Endothelial cell (in vitro differentiated cells): ENCODE measurements around the gene FOXN1. TPM values are rescaled to one million over a fixed set of nuclear protein-coding genes. Genes with fewer than 3 reads are reported as not detected.
A peak's percentile ranks its signal among the peaks of the same experiment; 100 is the strongest.

Experiments used
- DNase-seq: peaks from one replicate; pipeline ENCODE4 v3.0.0; 2021; ENCODE audit warnings: low spot score
- H3K27ac Mint-ChIP-seq: one replicate; pipeline ENCODE4 v1.8.0; 2021; ENCODE audit warnings: mixed read lengths, inconsistent platforms; ENCODE audit not compliant: unreplicated experiment
- H3K27me3 Mint-ChIP-seq: one replicate; pipeline ENCODE4 v1.8.0; 2021; ENCODE audit warnings: mild to moderate bottlenecking, moderate library complexity, mixed read lengths, inconsistent platforms; ENCODE audit not compliant: unreplicated experiment
- H3K36me3 Mint-ChIP-seq: one replicate; pipeline ENCODE4 v1.8.0; 2021; ENCODE audit warnings: mild to moderate bottlenecking, low read depth, mixed read lengths, inconsistent platforms; ENCODE audit not compliant: unreplicated experiment
- H3K4me1 Mint-ChIP-seq: one replicate; pipeline ENCODE4 v1.8.0; 2021; ENCODE audit warnings: mild to moderate bottlenecking, mixed read lengths, inconsistent platforms; ENCODE audit not compliant: unreplicated experiment
- H3K4me3 Mint-ChIP-seq: one replicate; pipeline ENCODE4 v1.8.0; 2021; ENCODE audit warnings: mild to moderate bottlenecking, mixed read lengths, inconsistent platforms; ENCODE audit not compliant: unreplicated experiment
- H3K9me3 Mint-ChIP-seq: one replicate; pipeline ENCODE4 v1.8.0; 2021; ENCODE audit warnings: mixed read lengths, inconsistent platforms; ENCODE audit not compliant: unreplicated experiment
- CTCF ChIP-seq: fragments of 200-600 bp; sonication (generic); IDR thresholded peaks from one replicate; pipeline ENCODE4 v1.5.0; 2021; ENCODE audit warnings: antibody characterized with exemption; ENCODE audit not compliant: unreplicated experiment
- total RNA-seq: library from RNA; stranded (reverse); fragmentation: NEBNext Ultra II Directional; extraction: Animal tissue kit (Norgen Biotek cat#: 25700); gene quantifications from one replicate; pipeline ENCODE4 v1.2.1, GENCODE V29; 2021; ENCODE audit not compliant: unreplicated experiment

Gene FOXN1
- total RNA-seq, 1 donor from 2014 or later: not detected

- H3K36me3 Mint-ChIP-seq: peaks cover 3% of the 10 kb centered on the region
- H3K27me3 Mint-ChIP-seq: peaks cover 12% of the 10 kb centered on the region
- no peak for DNase-seq
- H3K9me3 Mint-ChIP-seq: no peaks in the 10 kb centered on the region
- TF ChIP-seq CTCF: no peak
- H3K4me1 Mint-ChIP-seq: peaks cover 21% of the 10 kb centered on the region
- H3K4me3 Mint-ChIP-seq: no peak overlapping the region
- H3K27ac Mint-ChIP-seq: no peak overlapping the region
Observed at GRCh38 chr17:28470266-28470913, 35.8 kb upstream of the FOXN1 start.

GRCh38 chr17:28470914-28471366, 35.2 kb upstream of the FOXN1 start:
- Mint-ChIP-seq H3K4me1 (peaks cover 27% of the 10 kb centered on the region), H3K27ac (no peak overlapping the region), H3K27me3 (peaks cover 10% of the 10 kb centered on the region), H3K9me3 (no peaks in the 10 kb centered on the region), H3K36me3 (peaks cover 3% of the 10 kb centered on the region), H3K4me3 (no peak overlapping the region)
- no peak for DNase-seq
- TF ChIP-seq CTCF: no peak

GRCh38 chr17:28471531-28472342, 34.4 kb upstream of the FOXN1 start:
- TF ChIP-seq CTCF: no peak
- no peak for DNase-seq
- Mint-ChIP-seq H3K36me3 (peaks cover 3% of the 10 kb centered on the region), H3K4me1 (peaks cover 35% of the 10 kb centered on the region), H3K9me3 (no peaks in the 10 kb centered on the region), H3K4me3 (no peak overlapping the region), H3K27me3 (peaks cover 10% of the 10 kb centered on the region), H3K27ac (no peak overlapping the region)

- peak overlapping the region; percentile 27 for H3K27ac Mint-ChIP-seq
- no peak for DNase-seq
- peaks cover 3% of the 10 kb centered on the region for H3K36me3 Mint-ChIP-seq
- H3K4me3 Mint-ChIP-seq: peak overlapping the region; percentile 29
- no peaks in the 10 kb centered on the region for H3K9me3 Mint-ChIP-seq
- TF ChIP-seq CTCF: no peak
- H3K4me1 Mint-ChIP-seq: peaks cover 35% of the 10 kb centered on the region
- H3K27me3 Mint-ChIP-seq: peaks cover 10% of the 10 kb centered on the region
Observed at GRCh38 chr17:28472871-28473497, 33.2 kb upstream of the FOXN1 start.
